GM10266 (cell line): ENCODE measurements around the gene EIF4E1B.

Experiments used
- DNase-seq: peaks from one replicate; pipeline ENCODE4 v3.0.0; 2012; ENCODE audit errors: extremely low spot score
- TF ChIP-seq, protein P1 (sequence below): IDR thresholded peaks from 2 replicates; pipeline ENCODE4 v1.5.1; 2012; ENCODE audit warnings: mild to moderate bottlenecking, low read depth; ENCODE audit not compliant: control insufficient read depth, insufficient read depth; ENCODE audit errors: missing control alignments

Gene EIF4E1B

DNA sequence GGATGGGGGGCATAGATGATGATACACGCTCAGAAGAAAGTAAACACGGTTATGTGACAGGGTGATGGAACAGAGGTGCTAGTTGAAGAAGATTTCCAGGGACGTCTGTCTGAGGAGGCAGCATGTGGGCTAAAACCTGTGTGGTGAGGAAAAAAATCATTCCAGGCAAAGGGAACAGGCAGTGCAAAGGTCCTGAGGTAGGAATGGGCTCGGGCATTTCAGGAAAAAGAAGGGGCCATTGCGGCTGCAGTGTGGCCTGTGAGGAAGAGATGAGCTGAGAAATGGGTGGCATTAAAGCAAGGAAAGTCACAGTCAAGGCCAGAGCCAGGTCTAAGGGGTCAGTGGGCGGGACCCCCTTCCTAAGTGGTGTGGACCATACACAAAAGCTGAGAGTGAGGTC is 35.0 kb downstream of the EIF4E1B start:
- TF ChIP-seq, protein P1, sequence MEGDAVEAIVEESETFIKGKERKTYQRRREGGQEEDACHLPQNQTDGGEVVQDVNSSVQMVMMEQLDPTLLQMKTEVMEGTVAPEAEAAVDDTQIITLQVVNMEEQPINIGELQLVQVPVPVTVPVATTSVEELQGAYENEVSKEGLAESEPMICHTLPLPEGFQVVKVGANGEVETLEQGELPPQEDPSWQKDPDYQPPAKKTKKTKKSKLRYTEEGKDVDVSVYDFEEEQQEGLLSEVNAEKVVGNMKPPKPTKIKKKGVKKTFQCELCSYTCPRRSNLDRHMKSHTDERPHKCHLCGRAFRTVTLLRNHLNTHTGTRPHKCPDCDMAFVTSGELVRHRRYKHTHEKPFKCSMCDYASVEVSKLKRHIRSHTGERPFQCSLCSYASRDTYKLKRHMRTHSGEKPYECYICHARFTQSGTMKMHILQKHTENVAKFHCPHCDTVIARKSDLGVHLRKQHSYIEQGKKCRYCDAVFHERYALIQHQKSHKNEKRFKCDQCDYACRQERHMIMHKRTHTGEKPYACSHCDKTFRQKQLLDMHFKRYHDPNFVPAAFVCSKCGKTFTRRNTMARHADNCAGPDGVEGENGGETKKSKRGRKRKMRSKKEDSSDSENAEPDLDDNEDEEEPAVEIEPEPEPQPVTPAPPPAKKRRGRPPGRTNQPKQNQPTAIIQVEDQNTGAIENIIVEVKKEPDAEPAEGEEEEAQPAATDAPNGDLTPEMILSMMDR: no peak
- DNase-seq: no peak

DNA sequence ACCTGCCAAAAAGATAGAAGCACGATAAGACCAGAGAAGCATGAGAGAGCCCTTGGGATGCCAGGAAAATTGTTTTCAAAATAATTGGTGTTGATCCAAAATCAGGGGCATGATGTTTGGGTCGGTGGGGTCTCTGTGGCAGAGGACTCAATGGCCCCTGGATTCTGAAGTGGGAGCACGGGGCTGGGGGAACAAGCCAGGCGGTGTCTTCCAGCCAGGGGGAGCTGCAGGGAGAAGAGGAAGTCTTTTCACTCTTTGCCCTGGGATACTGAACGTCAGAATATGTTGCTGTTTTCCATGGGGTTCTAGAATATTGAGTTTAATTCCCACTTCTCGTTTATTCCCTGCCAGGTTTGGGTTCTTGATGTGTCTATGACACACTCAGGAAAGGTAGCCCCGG is 37.2 kb downstream of the EIF4E1B start:
- TF ChIP-seq, protein P1: no peak
- DNase-seq: no peak

DNA sequence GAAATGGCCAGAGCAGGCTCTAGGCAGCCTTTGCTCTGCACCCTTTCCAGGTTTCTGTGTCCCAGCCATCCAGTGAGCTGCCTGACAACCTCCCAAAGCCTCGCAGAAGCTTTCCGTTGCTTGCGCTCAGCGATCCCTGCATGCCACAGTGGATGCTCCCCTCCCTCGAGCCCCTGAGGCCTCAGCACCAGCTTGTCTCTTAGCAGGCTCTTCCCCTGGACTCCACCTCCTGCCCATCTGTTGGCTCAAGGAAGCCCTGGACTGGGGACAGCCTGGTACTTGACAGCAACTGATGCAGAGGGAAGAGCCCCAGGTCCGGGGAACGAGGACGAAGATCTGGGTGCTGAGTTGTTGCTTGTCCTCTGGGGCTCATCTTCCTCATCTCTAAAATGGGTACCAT is 40.0 kb downstream of the EIF4E1B start:
- DNase-seq: no peak
- TF ChIP-seq, protein P1: no peak

DNA sequence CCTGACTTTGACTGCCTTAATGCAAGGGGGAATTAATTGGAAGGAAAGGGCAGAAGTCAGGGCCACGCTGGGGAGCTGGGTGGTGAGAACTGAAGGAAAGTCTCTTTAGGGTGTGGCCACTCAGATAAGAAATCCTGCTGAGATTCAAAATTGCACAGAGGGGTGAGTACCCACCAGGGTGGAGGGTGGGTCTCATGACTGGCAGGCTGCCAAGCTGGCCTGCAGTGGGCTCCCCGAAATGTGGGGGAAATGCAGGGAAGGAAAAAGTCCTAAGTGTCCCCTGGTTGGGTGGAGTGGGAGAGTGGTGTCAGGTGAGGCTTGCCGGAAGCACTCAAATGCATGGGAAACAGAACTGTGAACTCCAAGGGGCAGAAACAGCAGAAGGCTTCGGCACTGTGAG is 40.9 kb downstream of the EIF4E1B start:
- TF ChIP-seq, protein P1: no peak
- DNase-seq: no peak

DNA sequence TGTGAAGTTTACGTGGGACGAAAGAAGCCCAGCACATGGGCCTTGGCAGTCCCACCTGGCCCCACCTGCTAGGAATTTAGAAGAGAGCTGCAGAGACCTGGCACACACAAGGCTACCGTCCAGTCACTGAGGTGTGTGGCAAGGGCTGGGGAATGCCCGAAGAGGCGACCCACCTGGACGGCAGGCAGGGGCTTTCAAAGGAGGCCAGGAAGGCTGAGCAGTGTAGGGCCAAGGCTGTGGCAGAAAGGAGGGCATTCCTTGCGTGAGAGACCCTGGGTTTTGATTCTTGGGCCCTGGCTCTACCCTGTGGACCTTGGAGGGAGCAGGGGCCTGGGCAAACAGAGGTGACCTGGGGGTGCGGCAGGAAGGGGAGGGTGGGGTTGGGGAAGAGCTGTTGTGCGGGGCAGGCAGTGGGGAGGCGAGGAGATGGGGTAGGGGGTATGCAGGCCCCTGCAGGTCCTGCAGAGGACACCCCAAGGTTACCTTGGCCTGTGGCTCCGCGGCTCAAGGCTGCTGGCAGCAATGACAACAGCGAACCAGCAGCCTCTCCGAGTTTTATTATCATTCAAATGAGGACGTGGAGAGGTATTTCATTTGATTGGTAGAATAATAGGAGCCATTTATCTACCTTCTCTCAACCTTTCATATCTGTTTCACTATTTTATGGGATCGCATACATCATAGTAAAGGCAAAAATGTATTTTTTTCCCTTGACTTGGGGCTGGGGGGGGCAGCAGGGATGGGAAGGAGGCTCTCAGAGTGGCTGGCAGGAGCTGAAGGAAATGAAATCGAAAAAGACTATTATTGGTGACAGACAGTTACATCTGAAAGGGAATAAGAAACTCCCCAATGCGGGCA is 41.6 kb downstream of the EIF4E1B start:
- TF ChIP-seq, protein P1: no peak
- no peak for DNase-seq

DNA sequence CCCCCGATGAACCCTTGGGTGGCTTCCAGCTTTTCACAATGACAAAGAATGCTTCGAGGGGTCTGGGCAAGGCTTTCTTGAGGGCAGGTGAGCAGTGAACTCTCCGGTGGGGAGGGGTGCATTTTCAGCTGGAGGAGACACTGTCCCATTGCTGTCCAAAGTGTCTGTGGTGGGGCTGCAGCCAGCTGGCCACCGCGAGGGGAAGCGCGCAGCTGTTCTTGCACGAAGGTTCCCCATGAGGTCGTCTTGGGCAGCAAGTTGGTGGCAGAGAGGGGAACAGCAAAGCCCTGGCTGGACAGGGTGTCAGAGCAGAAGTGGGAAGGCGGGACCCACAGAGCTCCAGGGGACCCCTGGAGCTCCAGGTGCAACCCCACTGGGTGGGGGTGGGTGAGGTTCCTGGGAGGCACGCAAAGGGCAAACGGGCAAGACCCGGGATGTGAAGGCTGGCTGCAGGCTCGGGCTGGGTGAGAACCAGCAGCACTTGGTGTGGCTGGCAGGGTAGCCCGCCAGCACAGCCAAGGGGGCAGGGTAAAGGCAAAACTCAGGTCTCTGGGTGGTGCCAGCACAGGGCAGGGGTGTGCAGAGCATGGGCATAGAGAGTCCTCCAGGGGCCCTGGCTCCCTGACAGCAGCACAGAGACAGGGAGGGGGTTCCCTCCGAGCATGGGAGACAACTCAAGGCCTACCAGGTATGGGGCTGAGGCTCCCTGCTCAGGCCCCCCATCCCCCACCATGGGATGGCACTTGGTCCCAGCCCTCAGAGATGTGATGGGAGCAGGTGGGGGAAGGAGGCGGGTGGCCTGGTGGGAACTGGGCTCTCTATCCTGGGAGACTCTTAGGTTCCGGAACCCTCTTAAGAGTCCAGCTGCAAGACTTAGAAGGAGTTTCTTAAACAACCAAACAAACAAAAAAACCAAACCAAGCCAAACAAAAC is 43.4 kb downstream of the EIF4E1B start:
- TF ChIP-seq, protein P1: no peak
- DNase-seq: no peak

DNA sequence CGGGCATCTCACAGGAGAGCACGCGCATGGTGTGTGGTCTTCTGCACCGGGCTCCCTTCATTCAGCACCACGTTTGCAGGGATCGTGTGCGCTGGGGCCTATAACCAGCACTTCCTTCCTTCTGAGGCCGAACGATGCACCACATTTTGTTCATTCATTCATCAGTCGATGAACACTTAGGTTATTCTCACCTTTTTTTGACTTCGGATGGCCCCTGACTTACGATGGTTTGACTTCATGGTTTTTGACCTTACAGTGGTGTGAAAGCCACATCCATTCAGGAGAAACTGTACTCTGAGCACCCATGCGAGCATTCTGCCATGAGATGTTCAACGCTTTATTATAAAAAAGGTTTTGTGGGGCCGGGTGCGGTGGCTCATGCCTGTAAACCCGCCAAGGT is 44.3 kb downstream of the EIF4E1B start:
- DNase-seq: no peak
- TF ChIP-seq, protein P1: no peak
